Keratinocyte (primary cell): ENCODE measurements around the gene YAF2. TPM values are rescaled to one million over a fixed set of nuclear protein-coding genes. Genes with fewer than 3 reads are reported as not detected.

Experiments
- DNase-seq: peaks from one replicate; pipeline ENCODE4 v3.0.0-alpha.2; 2011; ENCODE audit warnings: low read depth, missing footprints, low spot score
- FAIRE-seq: peaks from 2 replicates; lab custom pipeline; 2011; peaks lifted over from hg19 to GRCh38; lab: Jason Lieb, UNC
- H2AFZ ChIP-seq: 2 replicates; pipeline ENCODE4 v1.6.0; 2012; ENCODE audit warnings: low read length, control low read depth, inconsistent platforms; ENCODE audit not compliant: control insufficient read depth
- H3K27ac ChIP-seq: 2 replicates; pipeline ENCODE4 v1.5.1; 2011; ENCODE audit warnings: low read length; ENCODE audit not compliant: control insufficient read depth, insufficient read depth
- H3K27me3 ChIP-seq: 3 replicates; pipeline ENCODE4 v1.6.0; 2011; ENCODE audit warnings: low read length; ENCODE audit not compliant: control insufficient read depth, insufficient read depth; ENCODE audit errors: extremely low read depth
- H3K36me3 ChIP-seq, 2 experiments: 2 replicates in 1 of 2; 3 replicates in 1 of 2; pipeline ENCODE4 v1.5.1; 2011; ENCODE audit warnings: low read length in 2 of 2, mild to moderate bottlenecking in 1 of 2; ENCODE audit not compliant: control insufficient read depth in 2 of 2, insufficient read depth in 2 of 2; ENCODE audit errors: extremely low read depth in 1 of 2
- H3K4me1 ChIP-seq: 3 replicates; pipeline ENCODE4 v1.5.1; 2011; ENCODE audit warnings: low read length; ENCODE audit not compliant: control insufficient read depth, insufficient read depth; ENCODE audit errors: extremely low read depth
- H3K4me2 ChIP-seq: 3 replicates; pipeline ENCODE4 v1.6.0; 2011; ENCODE audit warnings: low read depth, low read length; ENCODE audit not compliant: control insufficient read depth, insufficient read depth; ENCODE audit errors: extremely low read depth
- H3K4me3 ChIP-seq, 3 experiments: fragments of 200-600 bp in 1 of 3; sonication (generic) in 1 of 3; 2 replicates in 2 of 3; 3 replicates in 1 of 3; pipeline ENCODE4 v1.5.1; 2011 to 2016; ENCODE audit warnings: low read length in 3 of 3, mild to moderate bottlenecking in 3 of 3, control low read depth in 2 of 3, inconsistent platforms in 1 of 3, low read depth in 1 of 3, mixed read lengths in 1 of 3, mixed run types in 1 of 3, moderate library complexity in 1 of 3; ENCODE audit not compliant: control insufficient read depth in 2 of 3, insufficient read depth in 2 of 3; ENCODE audit errors: extremely low read depth in 1 of 3
- H3K79me2 ChIP-seq: 2 replicates; pipeline ENCODE4 v1.6.0; 2012; ENCODE audit warnings: low read length; ENCODE audit not compliant: control insufficient read depth, insufficient read depth
- H3K9ac ChIP-seq: 3 replicates; pipeline ENCODE4 v1.6.0; 2011; ENCODE audit warnings: low read length; ENCODE audit not compliant: control insufficient read depth, insufficient read depth; ENCODE audit errors: extremely low read depth
- H3K9me1 ChIP-seq: 3 replicates; pipeline ENCODE4 v1.6.0; 2011; ENCODE audit warnings: low read length; ENCODE audit not compliant: control insufficient read depth, insufficient read depth; ENCODE audit errors: extremely low read depth
- H3K9me3 ChIP-seq: 2 replicates; pipeline ENCODE4 v1.5.1; 2012; ENCODE audit warnings: low read depth, low read length; ENCODE audit not compliant: control insufficient read depth
- H4K20me1 ChIP-seq: 3 replicates; pipeline ENCODE4 v1.6.0; 2011; ENCODE audit warnings: low read length; ENCODE audit not compliant: control insufficient read depth, insufficient read depth; ENCODE audit errors: extremely low read depth
- CTCF ChIP-seq, 3 experiments: IDR thresholded peaks in 1 of 3; conservative IDR thresholded peaks in 1 of 3; optimal IDR thresholded peaks in 1 of 3; 2 replicates in 2 of 3; 3 replicates in 1 of 3; pipeline versions ENCODE3 to v1.5.1; 2011; ENCODE audit warnings: low read length in 3 of 3, mild to moderate bottlenecking in 3 of 3, moderate library complexity in 2 of 3, control low read depth in 1 of 3, inconsistent platforms in 1 of 3; ENCODE audit not compliant: insufficient read depth in 2 of 3; ENCODE audit errors: extremely low read depth in 1 of 3
- EZH2 ChIP-seq: IDR thresholded peaks from one replicate; pipeline ENCODE4 v1.6.1; 2012; ENCODE audit warnings: inconsistent platforms, mild to moderate bottlenecking, low read length, moderate library complexity
- dilution Hi-C: fragments of 300-500 bp; cut with MboI; formaldehyde crosslinking; loops from one replicate; pipeline ENCODE4 v1.7.0; 2020; ENCODE audit warnings: low sequenced_read_pairs; ENCODE audit not compliant: extremely low pct_ligation_motif_present
- polyA plus RNA-seq, 5 experiments: library from polyadenylated mRNA; depleted of rRNA in 3 of 5; stranded (reverse) in 3 of 5; stranded (forward) in 1 of 5; unstranded in 1 of 5; fragments of >200 nt; gene quantifications; 1 replicate in 1 of 5; 2 replicates in 3 of 5; 3 replicates in 1 of 5; pipeline versions ENCODE4 v1.2.1 to v1.2.3, GENCODE V29; 2011 to 2012; ENCODE audit warnings: missing spikeins in 2 of 5, low read depth in 1 of 5, low replicate concordance in 1 of 5

The YAF2 gene
- polyA plus RNA-seq, 1 donor (not counting 4 experiments of a cell fraction or from before 2014, with no cell fraction given), result 15.3 TPM

- Histone ChIP-seq H3K36me3 (no peaks in the 10 kb centered on the region), H3K27me3 (no peaks in the 10 kb centered on the region), H3K9me1 (no peaks in the 10 kb centered on the region), H2AFZ (no peak overlapping the region), H3K9me3 (no peaks in the 10 kb centered on the region), H3K27ac (no peak overlapping the region), H3K79me2 (no peaks in the 10 kb centered on the region), H3K4me3 (no peak overlapping the region), H3K4me1 (no peaks in the 10 kb centered on the region), H3K4me2 (no peak overlapping the region), H4K20me1 (no peaks in the 10 kb centered on the region), H3K9ac (no peak overlapping the region)
- no peak for DNase-seq
- dilution Hi-C loops, result no loop called here
- no peak for TF ChIP-seq EZH2
- no peak for FAIRE-seq
Observed at GRCh38 chr12:42282294-42282693, 44.2 kb upstream of the YAF2 start.

DNA sequence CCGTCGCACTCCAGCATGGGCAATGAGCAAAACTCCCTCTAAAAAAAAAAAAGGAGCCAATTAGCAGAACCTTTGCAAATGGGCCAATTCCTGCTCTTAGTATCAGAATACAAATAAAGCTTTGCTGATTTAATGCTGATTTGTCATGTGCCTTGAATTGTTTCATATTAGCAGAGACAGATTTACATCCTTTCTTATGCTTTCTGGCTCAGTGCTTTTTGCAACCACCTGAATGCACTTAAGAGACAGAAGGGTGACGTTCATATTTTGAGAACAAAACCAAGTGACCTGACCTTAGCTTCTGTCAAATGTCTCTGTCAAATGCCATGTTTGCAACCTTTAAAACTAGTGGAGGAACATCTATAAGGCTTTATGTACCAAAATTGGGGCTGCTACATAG is 43.8 kb upstream of the YAF2 start:
- H3K9me3 ChIP-seq, result no peaks in the 10 kb centered on the region
- DNase-seq, result no peak
- no peak overlapping the region for H3K4me2 ChIP-seq

GRCh38 chr12:42281278-42281677 is 43.2 kb upstream of the YAF2 start:
- no peaks in the 10 kb centered on the region for H3K79me2 ChIP-seq
- H3K9me1 ChIP-seq, result no peaks in the 10 kb centered on the region
- TF ChIP-seq EZH2 (no peak), CTCF (optimal IDR thresholded peaks at IDR 0.05 in 1 of 3, IDR thresholded peaks at IDR 0.05 in 1 of 3, conservative IDR thresholded peaks at IDR 0.05 in 1 of 3; ENCODE audit: extremely low read depth in 1 of 3, insufficient read depth in 2 of 3, low read length in 3 of 3) (no peak)
- dilution Hi-C loops, result no loop called here
- H3K27me3 ChIP-seq, result no peaks in the 10 kb centered on the region
- no peak for FAIRE-seq
- H3K27ac ChIP-seq, result no peak overlapping the region
- no peak for DNase-seq
- H3K9me3 ChIP-seq, result no peaks in the 10 kb centered on the region
- H3K4me2 ChIP-seq, result no peak overlapping the region
- H3K4me3 ChIP-seq, result no peak overlapping the region
- H2AFZ ChIP-seq, result no peak overlapping the region
- no peaks in the 10 kb centered on the region for H3K4me1 ChIP-seq
- no peaks in the 10 kb centered on the region for H4K20me1 ChIP-seq
- H3K9ac ChIP-seq, result no peak overlapping the region
- H3K36me3 ChIP-seq, result no peaks in the 10 kb centered on the region

More for the DNA sequence above, 43.8 kb upstream of the YAF2 start:
- TF ChIP-seq EZH2, result no peak
- no peak overlapping the region for H3K27ac ChIP-seq
- H3K36me3 ChIP-seq, result no peaks in the 10 kb centered on the region
- no peaks in the 10 kb centered on the region for H3K4me1 ChIP-seq
- H3K9ac ChIP-seq, result no peak overlapping the region
- no peaks in the 10 kb centered on the region for H4K20me1 ChIP-seq
- H2AFZ ChIP-seq, result no peak overlapping the region
- no peak for FAIRE-seq
- H3K27me3 ChIP-seq, result no peaks in the 10 kb centered on the region
- no peaks in the 10 kb centered on the region for H3K79me2 ChIP-seq
- H3K9me1 ChIP-seq, result no peaks in the 10 kb centered on the region
- dilution Hi-C loops, result no loop called here
- no peak overlapping the region for H3K4me3 ChIP-seq
